ENCODE data around the gene RETREG3. TPM values are rescaled to one million over a fixed set of nuclear protein-coding genes. Genes with fewer than 3 reads are reported as not detected.
A peak's percentile ranks its signal among the peaks of the same experiment; 100 is the strongest.

Gene RETREG3
- total and polyA plus RNA-seq, 9 of the 15 experiments (the other 6 are each of a cell fraction or from before 2014, with no cell fraction given) = 4.1 to 39.0 (median 16.9) TPM

DNA sequence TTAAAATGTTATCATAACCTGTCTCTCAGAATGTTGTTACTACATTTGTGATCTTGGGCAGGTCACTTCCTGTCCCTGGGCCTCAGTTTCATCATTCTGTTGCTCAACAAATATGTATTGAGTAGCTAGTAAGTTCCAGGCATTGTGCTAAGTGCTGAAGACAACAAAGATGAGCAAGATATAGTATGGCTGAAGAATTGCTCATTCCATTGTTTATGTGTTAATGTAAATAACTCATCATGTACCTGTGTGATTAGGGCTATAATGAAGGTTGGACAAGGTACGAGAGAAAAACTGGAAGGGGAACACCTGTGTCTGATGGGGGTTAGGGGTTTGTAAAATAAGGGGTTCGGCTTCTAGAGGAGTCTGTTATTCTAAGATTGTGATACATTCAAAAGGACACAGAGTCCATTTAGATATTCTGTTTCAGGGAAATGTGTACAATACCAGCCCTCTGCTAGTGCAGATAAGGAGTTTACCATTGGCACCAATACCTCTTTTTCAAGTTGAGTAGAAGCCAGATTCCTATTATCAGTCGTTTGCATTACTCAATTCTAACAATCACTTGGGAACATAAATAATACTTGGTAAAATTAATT lies 20.3 kb upstream of the RETREG3 start (continued):
- TF ChIP-seq, protein P1, sequence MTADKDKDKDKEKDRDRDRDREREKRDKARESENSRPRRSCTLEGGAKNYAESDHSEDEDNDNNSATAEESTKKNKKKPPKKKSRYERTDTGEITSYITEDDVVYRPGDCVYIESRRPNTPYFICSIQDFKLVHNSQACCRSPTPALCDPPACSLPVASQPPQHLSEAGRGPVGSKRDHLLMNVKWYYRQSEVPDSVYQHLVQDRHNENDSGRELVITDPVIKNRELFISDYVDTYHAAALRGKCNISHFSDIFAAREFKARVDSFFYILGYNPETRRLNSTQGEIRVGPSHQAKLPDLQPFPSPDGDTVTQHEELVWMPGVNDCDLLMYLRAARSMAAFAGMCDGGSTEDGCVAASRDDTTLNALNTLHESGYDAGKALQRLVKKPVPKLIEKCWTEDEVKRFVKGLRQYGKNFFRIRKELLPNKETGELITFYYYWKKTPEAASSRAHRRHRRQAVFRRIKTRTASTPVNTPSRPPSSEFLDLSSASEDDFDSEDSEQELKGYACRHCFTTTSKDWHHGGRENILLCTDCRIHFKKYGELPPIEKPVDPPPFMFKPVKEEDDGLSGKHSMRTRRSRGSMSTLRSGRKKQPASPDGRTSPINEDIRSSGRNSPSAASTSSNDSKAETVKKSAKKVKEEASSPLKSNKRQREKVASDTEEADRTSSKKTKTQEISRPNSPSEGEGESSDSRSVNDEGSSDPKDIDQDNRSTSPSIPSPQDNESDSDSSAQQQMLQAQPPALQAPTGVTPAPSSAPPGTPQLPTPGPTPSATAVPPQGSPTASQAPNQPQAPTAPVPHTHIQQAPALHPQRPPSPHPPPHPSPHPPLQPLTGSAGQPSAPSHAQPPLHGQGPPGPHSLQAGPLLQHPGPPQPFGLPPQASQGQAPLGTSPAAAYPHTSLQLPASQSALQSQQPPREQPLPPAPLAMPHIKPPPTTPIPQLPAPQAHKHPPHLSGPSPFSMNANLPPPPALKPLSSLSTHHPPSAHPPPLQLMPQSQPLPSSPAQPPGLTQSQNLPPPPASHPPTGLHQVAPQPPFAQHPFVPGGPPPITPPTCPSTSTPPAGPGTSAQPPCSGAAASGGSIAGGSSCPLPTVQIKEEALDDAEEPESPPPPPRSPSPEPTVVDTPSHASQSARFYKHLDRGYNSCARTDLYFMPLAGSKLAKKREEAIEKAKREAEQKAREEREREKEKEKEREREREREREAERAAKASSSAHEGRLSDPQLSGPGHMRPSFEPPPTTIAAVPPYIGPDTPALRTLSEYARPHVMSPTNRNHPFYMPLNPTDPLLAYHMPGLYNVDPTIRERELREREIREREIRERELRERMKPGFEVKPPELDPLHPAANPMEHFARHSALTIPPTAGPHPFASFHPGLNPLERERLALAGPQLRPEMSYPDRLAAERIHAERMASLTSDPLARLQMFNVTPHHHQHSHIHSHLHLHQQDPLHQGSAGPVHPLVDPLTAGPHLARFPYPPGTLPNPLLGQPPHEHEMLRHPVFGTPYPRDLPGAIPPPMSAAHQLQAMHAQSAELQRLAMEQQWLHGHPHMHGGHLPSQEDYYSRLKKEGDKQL (CRISPR knock-in tag; IDR thresholded peaks at IDR 0.05; ENCODE audit: borderline replicate concordance) = no peak
- no peak for TF ChIP-seq RBM39 (optimal IDR thresholded peaks at IDR 0.05; ENCODE audit: low read depth, low read length)
- TF ChIP-seq KAT7 (CRISPR knock-in tag; IDR thresholded peaks at IDR 0.05; ENCODE audit: borderline replicate concordance) = no peak
- TF ChIP-seq BMI1 (IDR thresholded peaks at IDR 0.05; ENCODE audit: low read length) = no peak
- peak; percentile 83 for TF ChIP-seq MTA2 (IDR thresholded peaks at IDR 0.05; ENCODE audit: low read depth)
- TF ChIP-seq, protein P2, sequence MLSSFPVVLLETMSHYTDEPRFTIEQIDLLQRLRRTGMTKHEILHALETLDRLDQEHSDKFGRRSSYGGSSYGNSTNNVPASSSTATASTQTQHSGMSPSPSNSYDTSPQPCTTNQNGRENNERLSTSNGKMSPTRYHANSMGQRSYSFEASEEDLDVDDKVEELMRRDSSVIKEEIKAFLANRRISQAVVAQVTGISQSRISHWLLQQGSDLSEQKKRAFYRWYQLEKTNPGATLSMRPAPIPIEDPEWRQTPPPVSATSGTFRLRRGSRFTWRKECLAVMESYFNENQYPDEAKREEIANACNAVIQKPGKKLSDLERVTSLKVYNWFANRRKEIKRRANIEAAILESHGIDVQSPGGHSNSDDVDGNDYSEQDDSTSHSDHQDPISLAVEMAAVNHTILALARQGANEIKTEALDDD (IDR thresholded peaks at IDR 0.05) = peak; percentile 38; the same call in 1 of the 2 replicates
- TF ChIP-seq NCOA2 (IDR thresholded peaks at IDR 0.05; ENCODE audit: partially characterized antibody in 2 of 2) = no peak
- TF ChIP-seq, protein P3, sequence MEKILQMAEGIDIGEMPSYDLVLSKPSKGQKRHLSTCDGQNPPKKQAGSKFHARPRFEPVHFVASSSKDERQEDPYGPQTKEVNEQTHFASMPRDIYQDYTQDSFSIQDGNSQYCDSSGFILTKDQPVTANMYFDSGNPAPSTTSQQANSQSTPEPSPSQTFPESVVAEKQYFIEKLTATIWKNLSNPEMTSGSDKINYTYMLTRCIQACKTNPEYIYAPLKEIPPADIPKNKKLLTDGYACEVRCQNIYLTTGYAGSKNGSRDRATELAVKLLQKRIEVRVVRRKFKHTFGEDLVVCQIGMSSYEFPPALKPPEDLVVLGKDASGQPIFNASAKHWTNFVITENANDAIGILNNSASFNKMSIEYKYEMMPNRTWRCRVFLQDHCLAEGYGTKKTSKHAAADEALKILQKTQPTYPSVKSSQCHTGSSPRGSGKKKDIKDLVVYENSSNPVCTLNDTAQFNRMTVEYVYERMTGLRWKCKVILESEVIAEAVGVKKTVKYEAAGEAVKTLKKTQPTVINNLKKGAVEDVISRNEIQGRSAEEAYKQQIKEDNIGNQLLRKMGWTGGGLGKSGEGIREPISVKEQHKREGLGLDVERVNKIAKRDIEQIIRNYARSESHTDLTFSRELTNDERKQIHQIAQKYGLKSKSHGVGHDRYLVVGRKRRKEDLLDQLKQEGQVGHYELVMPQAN (IDR thresholded peaks at IDR 0.05; ENCODE audit: borderline replicate concordance) = no peak
- no peak for TF ChIP-seq NFATC3 (IDR thresholded peaks at IDR 0.05)
- TF ChIP-seq TSC22D4 (tag; IDR thresholded peaks at IDR 0.05) = no peak
- no peak for TF ChIP-seq ZNF239 (CRISPR knock-in tag; IDR thresholded peaks at IDR 0.05)
- peak; percentile 84 to 85 for TF ChIP-seq KDM1A (IDR thresholded peaks at IDR 0.05)
- no peak for TF ChIP-seq ARHGAP35 (IDR thresholded peaks at IDR 0.05; ENCODE audit: partially characterized antibody)
- peak; percentile 58 for TF ChIP-seq DACH1 (IDR thresholded peaks at IDR 0.05; ENCODE audit: partially characterized antibody)
- TF ChIP-seq PHB2 (IDR thresholded peaks at IDR 0.05; ENCODE audit: low read depth) = peak; percentile 63
- no peak for TF ChIP-seq MTF1 (CRISPR knock-in tag; IDR thresholded peaks at IDR 0.05; ENCODE audit: borderline replicate concordance)
- no peak for TF ChIP-seq BCL6 (CRISPR knock-in tag; IDR thresholded peaks at IDR 0.05)
- peak; percentile 55; the same call in 1 of the 2 replicates for TF ChIP-seq POLR2AphosphoS5 (IDR thresholded peaks at IDR 0.05; ENCODE audit: control insufficient read depth, insufficient read depth, low read depth, low read length)
- TF ChIP-seq TARDBP (IDR thresholded peaks at IDR 0.05) = no peak
- TF ChIP-seq TCF7L2 (IDR thresholded peaks at IDR 0.05; ENCODE audit: low read depth, low read length) = no peak
- TF ChIP-seq HMG20B (CRISPR knock-in tag; IDR thresholded peaks at IDR 0.05) = no peak
- peak; percentile 92 for TF ChIP-seq NCOR1 (IDR thresholded peaks at IDR 0.05)
- TF ChIP-seq, protein P4, sequence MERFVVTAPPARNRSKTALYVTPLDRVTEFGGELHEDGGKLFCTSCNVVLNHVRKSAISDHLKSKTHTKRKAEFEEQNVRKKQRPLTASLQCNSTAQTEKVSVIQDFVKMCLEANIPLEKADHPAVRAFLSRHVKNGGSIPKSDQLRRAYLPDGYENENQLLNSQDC (CRISPR knock-in tag; IDR thresholded peaks at IDR 0.05) = no peak
